ENCODE measurements around the gene CHRNG.

Gene CHRNG

DNA sequence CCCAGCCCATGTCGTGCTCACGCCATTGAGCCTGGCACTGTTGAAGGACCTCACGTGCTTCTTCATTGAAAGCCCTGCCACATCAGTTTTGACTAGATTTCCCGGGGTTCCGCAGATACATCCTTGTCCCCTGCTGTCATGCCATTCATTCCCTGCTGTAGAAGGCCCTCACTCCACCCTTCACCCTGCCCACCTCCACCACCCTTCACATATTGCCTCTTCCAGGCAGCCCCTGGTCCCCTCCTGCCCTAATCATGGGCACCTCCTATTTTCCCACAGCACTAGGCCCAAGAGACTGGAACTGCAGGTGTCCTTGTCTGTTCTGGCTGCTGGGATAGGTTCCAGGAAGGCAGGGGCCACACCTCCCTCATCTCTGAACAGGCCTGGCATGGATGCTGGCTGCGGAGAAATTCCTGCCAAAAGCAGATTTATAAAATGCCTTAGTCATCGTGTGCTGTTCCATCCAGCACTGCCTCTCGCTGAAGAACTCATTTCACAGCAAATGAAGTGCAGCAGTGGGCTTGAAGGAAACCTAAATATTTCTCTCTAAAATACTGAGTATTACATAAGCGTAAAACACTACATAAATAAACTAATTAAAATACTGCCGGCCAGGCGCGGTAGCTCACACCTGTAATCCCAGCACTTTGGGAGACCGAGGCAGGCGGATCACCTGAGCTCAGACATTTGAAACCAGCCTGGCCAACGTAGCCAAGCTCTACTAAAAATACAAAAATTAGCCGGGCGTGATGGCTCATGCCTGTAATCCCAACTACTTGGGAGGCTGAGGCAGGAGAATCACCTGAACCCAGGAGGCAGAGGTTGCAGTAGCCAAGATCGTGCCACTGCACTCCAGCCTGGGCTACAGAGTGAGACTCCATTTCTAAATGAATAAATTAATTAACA is 49.4 kb downstream of the CHRNG start:
- TF ChIP-seq FOXM1 (IDR thresholded peaks at IDR 0.05; ENCODE audit: borderline replicate concordance, low read depth) (no peak; the same call in 1 of the 2 replicates), NFIC (IDR thresholded peaks at IDR 0.05) (0 out of 2 replicates have a peak, but pooled peaks have one; percentile 21)

DNA sequence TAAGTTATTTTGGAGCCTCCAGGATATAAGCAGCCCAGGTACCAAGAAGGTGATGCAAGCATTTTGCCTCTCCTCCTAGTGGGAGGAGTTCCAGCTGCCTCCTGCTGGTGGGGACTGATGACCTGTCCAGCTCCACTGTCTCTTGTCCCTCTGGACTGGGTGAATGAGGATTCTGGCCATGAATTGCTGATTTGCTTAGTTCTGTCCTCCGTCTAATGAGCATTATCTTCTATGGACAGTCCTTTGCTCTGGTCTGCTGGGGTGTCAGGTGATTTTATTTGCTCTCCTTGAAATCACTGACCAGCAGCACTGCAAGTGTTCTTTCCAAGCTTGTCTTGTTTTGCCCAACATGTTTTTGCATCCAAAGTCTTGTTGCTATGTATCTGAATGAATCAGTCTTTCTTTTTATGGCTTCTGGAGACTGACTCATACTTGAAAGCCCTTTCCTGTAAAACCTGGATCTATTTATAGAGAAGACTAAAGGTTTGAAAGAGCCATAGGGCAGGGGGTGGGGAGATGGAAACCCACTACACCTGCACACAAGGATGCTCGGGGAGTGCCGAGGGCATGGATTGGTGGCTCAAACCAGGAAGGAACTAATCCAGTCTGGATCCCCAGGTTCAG is 53.4 kb downstream of the CHRNG start:
- TF ChIP-seq TAF1 (IDR thresholded peaks at IDR 0.05; ENCODE audit: low read depth) (no peak), CREB1 (IDR thresholded peaks at IDR 0.05; ENCODE audit: low read depth) (no peak), CEBPB (IDR thresholded peaks at IDR 0.05) (peak; percentile 24; the same call in 1 of the 2 replicates)
- TF ChIP-seq, protein P1, sequence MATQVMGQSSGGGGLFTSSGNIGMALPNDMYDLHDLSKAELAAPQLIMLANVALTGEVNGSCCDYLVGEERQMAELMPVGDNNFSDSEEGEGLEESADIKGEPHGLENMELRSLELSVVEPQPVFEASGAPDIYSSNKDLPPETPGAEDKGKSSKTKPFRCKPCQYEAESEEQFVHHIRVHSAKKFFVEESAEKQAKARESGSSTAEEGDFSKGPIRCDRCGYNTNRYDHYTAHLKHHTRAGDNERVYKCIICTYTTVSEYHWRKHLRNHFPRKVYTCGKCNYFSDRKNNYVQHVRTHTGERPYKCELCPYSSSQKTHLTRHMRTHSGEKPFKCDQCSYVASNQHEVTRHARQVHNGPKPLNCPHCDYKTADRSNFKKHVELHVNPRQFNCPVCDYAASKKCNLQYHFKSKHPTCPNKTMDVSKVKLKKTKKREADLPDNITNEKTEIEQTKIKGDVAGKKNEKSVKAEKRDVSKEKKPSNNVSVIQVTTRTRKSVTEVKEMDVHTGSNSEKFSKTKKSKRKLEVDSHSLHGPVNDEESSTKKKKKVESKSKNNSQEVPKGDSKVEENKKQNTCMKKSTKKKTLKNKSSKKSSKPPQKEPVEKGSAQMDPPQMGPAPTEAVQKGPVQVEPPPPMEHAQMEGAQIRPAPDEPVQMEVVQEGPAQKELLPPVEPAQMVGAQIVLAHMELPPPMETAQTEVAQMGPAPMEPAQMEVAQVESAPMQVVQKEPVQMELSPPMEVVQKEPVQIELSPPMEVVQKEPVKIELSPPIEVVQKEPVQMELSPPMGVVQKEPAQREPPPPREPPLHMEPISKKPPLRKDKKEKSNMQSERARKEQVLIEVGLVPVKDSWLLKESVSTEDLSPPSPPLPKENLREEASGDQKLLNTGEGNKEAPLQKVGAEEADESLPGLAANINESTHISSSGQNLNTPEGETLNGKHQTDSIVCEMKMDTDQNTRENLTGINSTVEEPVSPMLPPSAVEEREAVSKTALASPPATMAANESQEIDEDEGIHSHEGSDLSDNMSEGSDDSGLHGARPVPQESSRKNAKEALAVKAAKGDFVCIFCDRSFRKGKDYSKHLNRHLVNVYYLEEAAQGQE (IDR thresholded peaks at IDR 0.05; ENCODE audit: low read depth), result peak; percentile 45; the same call in 1 of the 2 replicates

DNA sequence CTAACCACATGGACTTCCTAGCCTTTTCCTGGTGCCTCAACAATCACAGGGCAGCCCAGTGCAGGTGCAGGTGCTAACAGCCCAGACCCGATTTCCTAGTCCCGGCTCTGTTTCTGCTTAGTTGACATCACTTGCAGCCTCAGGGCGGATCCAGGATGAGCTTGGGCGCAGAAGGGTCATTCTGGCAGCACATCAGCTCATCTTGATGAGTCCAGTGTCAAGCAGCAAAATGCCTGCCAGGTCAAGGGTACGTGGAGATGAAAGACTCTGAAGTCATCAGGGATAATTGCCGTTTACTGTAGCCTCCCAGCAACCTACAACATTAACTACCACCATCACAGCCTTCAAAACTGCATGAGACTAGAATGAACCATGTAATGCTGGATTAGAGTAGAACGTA is 54.5 kb downstream of the CHRNG start:
- TF ChIP-seq NFIC (IDR thresholded peaks at IDR 0.05) (no peak), TCF12 (IDR thresholded peaks at IDR 0.05; ENCODE audit: low read depth) (no peak), YY1 (IDR thresholded peaks at IDR 0.05; ENCODE audit: low read depth) (no peak), FOXM1 (IDR thresholded peaks at IDR 0.05; ENCODE audit: borderline replicate concordance, low read depth) (no peak), EGR1 (IDR thresholded peaks at IDR 0.05) (no peak), CREB1 (IDR thresholded peaks at IDR 0.05; ENCODE audit: low read depth) (no peak), TEAD4 (IDR thresholded peaks at IDR 0.05) (no peak), RAD21 (IDR thresholded peaks at IDR 0.05; ENCODE audit: low read depth) (no peak)
- TF ChIP-seq, protein P2, sequence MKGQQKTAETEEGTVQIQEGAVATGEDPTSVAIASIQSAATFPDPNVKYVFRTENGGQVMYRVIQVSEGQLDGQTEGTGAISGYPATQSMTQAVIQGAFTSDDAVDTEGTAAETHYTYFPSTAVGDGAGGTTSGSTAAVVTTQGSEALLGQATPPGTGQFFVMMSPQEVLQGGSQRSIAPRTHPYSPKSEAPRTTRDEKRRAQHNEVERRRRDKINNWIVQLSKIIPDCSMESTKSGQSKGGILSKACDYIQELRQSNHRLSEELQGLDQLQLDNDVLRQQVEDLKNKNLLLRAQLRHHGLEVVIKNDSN (IDR thresholded peaks at IDR 0.05), result no peak
- TF ChIP-seq, protein P3, sequence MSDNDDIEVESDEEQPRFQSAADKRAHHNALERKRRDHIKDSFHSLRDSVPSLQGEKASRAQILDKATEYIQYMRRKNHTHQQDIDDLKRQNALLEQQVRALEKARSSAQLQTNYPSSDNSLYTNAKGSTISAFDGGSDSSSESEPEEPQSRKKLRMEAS (IDR thresholded peaks at IDR 0.05), result no peak
